Activated CD8-positive, alpha-beta memory T cell treated with anti-CD3 and anti-CD28 coated beads, Interleukin-2, amount 50 U/mL, for 1 hour (primary cell): ENCODE measurements around the gene BCAN.

Experiments used
- DNase-seq: peaks from one replicate; pipeline ENCODE4 v3.0.0-alpha.2; 2020; ENCODE audit errors: extremely low read depth

BCAN gene

GRCh38 chr1:156700736-156701531, 59.0 kb downstream of the BCAN start:
- DNase-seq, result no peak

DNA sequence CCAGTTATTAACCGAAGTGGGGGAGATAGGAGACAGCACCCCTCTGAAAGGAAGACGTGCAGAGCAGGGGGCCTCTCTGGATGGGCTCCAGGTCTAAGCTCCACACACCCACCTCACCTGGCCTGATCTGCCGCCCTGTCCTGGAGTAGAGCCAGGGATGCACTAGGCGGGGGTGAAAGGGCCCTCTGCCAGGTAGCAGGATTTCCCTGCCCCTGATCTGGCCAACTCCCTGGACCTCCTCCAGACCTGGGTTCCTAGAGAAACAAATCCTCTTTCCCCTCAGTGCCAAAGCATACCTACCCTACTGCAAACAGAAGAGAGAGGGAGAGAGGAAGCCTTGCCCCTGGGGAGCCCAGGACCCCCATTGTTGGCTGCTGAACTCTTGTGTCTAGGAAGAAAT, 61.4 kb downstream of the BCAN start:
- no peak for DNase-seq

GRCh38 chr1:156703741-156704140, 61.8 kb downstream of the BCAN start:
- no peak for DNase-seq

DNA sequence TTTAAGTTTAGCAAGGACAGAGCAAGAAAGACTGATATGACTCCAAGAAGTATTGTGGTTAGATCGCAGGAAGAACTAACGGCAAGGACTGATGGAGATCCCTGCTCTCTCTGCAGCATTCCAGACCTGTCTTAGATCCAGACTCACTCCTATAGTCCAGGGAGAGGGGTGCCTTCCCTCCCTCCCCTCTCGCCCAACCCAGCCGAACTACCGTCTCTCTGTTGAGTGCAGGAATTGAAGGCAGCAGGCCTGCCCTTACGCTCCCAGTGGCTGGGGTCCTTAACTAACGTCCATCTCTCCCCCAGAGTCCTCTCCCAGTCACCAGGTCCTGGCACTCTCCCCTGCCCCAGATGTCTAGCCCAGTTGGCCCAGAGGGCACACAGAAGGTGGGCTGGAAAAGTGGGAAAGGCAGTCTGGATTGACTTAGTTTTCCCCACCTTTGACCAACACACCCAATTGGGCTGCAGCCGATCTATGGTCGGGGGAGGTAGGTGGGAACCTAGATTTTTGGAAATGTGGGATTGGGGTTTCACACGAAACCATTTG, 62.3 kb downstream of the BCAN start:
- DNase-seq, result no peak

GRCh38 chr1:156704930-156705320, 63.0 kb downstream of the BCAN start:
- DNase-seq, result no peak

- DNase-seq, result no peak
These were observed 63.5 kb downstream of the BCAN start, which contains the start of gene CRABP2 for GRCh38 chr1:156705321-156705917. CRABP2 (minus strand) TSS chr1:156705583; CDS start chr1:156705446, 137 bp downstream.

GRCh38 chr1:156705918-156706656, 64.2 kb downstream of the BCAN start:
- DNase-seq, result peak; percentile 34

DNA sequence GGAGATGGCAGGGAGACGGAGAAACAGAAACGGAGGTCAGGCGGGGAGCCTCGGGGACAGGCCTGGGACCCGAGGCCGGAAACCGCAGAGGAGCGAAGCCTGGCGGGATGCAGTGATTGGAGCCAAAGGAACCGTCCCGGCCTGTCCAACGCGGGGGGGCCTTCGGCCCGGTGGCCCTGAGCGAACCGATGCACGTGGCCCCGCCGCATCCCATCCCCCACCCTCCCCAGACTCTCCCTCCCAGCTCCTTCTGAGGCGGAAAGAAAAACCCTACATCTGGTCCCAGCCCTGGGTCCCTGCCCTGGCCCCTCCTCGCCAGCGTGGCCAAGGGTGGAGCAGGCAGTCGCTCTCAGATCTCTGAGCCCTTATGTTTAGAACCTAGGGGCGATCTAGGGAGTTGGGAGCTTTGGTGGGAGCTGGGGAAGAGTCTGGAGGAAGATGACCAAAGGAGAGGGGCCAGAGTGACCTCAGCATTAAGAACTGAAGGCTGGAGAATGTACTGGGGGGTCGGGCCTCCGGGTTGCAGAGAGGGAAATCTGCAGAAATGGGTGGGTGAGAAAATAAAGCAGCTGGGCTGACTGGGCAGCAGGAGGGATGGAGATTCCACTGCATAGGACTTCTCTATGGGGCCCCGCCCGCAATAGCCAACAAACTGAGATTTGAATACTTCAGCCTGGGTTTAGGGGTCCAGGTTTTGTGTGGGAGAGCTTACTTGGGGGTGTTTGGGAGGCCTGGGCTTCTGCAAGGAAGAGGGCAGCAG, 64.9 kb downstream of the BCAN start:
- DNase-seq, result no peak

GRCh38 chr1:156707417-156708217, 65.7 kb downstream of the BCAN start:
- DNase-seq, result no peak

DNA sequence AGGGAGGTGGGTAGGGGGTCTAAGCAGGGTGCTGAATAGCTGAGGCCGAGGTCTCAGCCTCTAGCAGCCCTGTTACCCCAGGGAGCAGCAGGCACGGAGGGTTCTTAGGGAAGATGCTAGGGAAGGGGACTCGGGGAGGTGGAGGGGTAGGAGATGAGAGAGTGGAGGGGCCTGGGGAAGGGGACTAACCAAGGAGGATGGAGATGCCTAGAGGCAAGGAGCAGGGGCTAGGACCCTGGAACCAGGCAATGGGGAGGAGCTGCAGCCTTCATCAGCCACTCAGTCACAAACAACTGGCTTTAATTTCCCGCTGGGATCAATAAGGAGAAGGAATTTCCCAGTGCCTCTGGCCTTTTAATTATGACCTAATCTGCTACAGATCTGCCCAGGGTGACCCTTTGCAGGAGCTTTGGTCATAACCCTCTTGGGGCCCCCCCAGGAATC, 66.3 kb downstream of the BCAN start:
- DNase-seq, result no peak

GRCh38 chr1:156709031-156709430, 67.1 kb downstream of the BCAN start:
- no peak for DNase-seq
